ENCODE measurements around the gene ATP6V0B.

DNA sequence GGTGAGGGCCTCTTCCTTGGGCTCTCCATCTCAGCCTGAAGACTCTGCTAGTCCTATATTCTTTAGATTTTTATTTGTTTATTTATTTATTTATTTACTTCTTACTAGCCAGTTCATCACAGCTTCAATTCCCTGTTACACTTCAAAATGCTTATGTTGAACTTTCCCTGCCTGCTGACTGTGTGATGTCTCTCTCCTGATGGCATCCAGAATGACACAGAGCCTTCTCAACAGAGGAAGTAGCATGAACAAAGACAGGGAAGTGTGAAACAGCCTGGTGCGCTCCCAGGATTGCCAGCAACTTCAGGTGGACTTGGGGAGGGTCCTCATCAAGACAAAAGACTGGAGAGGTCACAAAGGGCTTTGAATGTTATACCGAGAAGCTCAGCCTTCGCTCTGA is 32.3 kb upstream of the ATP6V0B start:
- TF ChIP-seq, protein P1, sequence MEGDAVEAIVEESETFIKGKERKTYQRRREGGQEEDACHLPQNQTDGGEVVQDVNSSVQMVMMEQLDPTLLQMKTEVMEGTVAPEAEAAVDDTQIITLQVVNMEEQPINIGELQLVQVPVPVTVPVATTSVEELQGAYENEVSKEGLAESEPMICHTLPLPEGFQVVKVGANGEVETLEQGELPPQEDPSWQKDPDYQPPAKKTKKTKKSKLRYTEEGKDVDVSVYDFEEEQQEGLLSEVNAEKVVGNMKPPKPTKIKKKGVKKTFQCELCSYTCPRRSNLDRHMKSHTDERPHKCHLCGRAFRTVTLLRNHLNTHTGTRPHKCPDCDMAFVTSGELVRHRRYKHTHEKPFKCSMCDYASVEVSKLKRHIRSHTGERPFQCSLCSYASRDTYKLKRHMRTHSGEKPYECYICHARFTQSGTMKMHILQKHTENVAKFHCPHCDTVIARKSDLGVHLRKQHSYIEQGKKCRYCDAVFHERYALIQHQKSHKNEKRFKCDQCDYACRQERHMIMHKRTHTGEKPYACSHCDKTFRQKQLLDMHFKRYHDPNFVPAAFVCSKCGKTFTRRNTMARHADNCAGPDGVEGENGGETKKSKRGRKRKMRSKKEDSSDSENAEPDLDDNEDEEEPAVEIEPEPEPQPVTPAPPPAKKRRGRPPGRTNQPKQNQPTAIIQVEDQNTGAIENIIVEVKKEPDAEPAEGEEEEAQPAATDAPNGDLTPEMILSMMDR (IDR thresholded peaks at IDR 0.05), result no peak
- TF ChIP-seq POLR2A (IDR thresholded peaks at IDR 0.05), result no peak
